Aorta (tissue), 5 donors: Measurements from ENCODE around the gene DMBX1. TPM values are rescaled to one million over a fixed set of nuclear protein-coding genes. Genes with fewer than 3 reads are reported as not detected.

Source experiments
- ATAC-seq: fragments of 200-7000 bp; cut with Tn5 transposase; one replicate; pipeline ENCODE4 v1.9.1; 2022; ENCODE audit warnings: moderate library complexity; ENCODE audit not compliant: low FRiP score
- DNase-seq, 2 donors: peaks; one replicate each; pipeline ENCODE4 v3.0.0-alpha.2; 2020
- H3K27ac ChIP-seq, 2 donors: one replicate each; pipeline ENCODE4 v1.5.1; 2013; ENCODE audit warnings: low read length in 2 of 2, mild to moderate bottlenecking in 2 of 2, moderate library complexity in 2 of 2, control low read depth in 1 of 2, inconsistent platforms in 1 of 2, low read depth in 1 of 2
- H3K27me3 ChIP-seq, 2 donors: one replicate each; pipeline ENCODE4 v1.6.1; 2013; ENCODE audit warnings: control low read depth in 1 of 2, low read length in 1 of 2, mild to moderate bottlenecking in 1 of 2, moderate library complexity in 1 of 2; ENCODE audit not compliant: insufficient read depth in 2 of 2, control insufficient read depth in 1 of 2
- H3K36me3 ChIP-seq, 2 donors: one replicate each; pipeline ENCODE4 v1.6.1; 2013; ENCODE audit warnings: control low read depth in 1 of 2, low read length in 1 of 2, mild to moderate bottlenecking in 1 of 2; ENCODE audit not compliant: insufficient read depth in 2 of 2, control insufficient read depth in 1 of 2
- H3K4me1 ChIP-seq, 2 donors: one replicate each; pipeline ENCODE4 v1.6.1; 2013; ENCODE audit warnings: low read length in 2 of 2, control low read depth in 1 of 2, mild to moderate bottlenecking in 1 of 2, moderate library complexity in 1 of 2; ENCODE audit not compliant: insufficient read depth in 2 of 2, control insufficient read depth in 1 of 2
- H3K4me3 ChIP-seq, 2 donors: one replicate each; pipeline ENCODE4 v1.5.1; 2013; ENCODE audit warnings: low read length in 2 of 2, control low read depth in 1 of 2, mild to moderate bottlenecking in 1 of 2
- H3K9me3 ChIP-seq: one replicate; pipeline ENCODE4 v1.6.1; 2013; ENCODE audit warnings: mild to moderate bottlenecking, low read length; ENCODE audit not compliant: control insufficient read depth
- WGBS, 2 donors: extraction: QIAGEN DNeasy Blood & Tissue Kit; methylation state at CpG; one replicate each; pipeline ENCODE4 v1.1.7; 2013; 5-methylcytosine and 5-hydroxymethylcytosine counted together
- intact Hi-C, 2 donors: fragments of 100-400 bp; cut with DNase I; formaldehyde crosslinking; loops; one replicate each; pipeline versions ENCODE4 v1.14.2 to v1.15.0; 2022
- polyA plus RNA-seq, 2 donors: library from polyadenylated mRNA; stranded (reverse); fragments of 200-250 nt; gene quantifications; one replicate each; pipeline ENCODE4 v1.2.3, GENCODE V29; 2013
- total RNA-seq, 2 donors: library from RNA; stranded (reverse); fragmentation: NEBNext Ultra II Directional; extraction: Animal tissue kit (Norgen Biotek cat#: 25700); gene quantifications; one replicate each; pipeline ENCODE4 v1.2.1, GENCODE V29; 2021
- donor health status: healthy with polysubstance abuse.
- donor health status: Bipolar disorder and iron deficiency.
- donor health status: DM: no; HTN: no; CAD: no.
- donor health status: DM: no; HTN: no; CAD: no.
- donor health status: DM: yes; HTN: yes; CAD: no.

The DMBX1 gene
- total and polyA plus RNA-seq, 4 donors, result 0.38 TPM; not detected in 3

DNA sequence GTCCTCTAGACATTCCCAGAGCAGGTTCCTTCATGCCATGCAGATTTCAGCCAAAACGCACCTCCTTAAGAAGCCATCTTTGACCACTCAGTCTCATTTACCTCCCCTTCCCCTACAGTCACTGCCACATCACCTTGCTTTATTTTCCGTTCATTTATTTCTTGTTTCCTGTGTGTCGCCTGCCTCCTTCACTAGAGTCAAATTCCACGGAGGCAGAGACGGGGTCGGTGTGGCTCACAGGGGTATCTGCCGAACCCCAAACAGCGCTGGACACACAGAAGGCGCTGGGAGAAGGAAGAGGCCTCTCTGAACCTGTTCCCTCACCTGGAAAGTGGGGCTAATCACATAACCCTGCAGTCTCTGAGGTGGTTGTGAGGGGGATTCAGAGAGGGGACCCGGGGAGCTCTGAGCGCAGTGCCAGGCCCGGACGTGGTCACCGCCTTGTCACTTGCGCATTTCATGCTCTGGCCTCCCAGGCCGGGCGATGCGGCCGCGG lies 23.6 kb upstream of the DMBX1 start:
- no peak for DNase-seq
- intact Hi-C loops, result no loop called here
- Histone ChIP-seq H3K4me1 (no peaks in the 10 kb centered on the region), H3K4me3 (peak overlapping the region; percentile 52), H3K27me3 (no peaks in the 10 kb centered on the region), H3K27ac (no peak overlapping the region), H3K9me3 (no peaks in the 10 kb centered on the region), H3K36me3 (no peaks in the 10 kb centered on the region)
- 39 to 60% methylated on average over 15 to 20 of the region's 20 CpGs for WGBS, 2 donors
- no peak for ATAC-seq

DNA sequence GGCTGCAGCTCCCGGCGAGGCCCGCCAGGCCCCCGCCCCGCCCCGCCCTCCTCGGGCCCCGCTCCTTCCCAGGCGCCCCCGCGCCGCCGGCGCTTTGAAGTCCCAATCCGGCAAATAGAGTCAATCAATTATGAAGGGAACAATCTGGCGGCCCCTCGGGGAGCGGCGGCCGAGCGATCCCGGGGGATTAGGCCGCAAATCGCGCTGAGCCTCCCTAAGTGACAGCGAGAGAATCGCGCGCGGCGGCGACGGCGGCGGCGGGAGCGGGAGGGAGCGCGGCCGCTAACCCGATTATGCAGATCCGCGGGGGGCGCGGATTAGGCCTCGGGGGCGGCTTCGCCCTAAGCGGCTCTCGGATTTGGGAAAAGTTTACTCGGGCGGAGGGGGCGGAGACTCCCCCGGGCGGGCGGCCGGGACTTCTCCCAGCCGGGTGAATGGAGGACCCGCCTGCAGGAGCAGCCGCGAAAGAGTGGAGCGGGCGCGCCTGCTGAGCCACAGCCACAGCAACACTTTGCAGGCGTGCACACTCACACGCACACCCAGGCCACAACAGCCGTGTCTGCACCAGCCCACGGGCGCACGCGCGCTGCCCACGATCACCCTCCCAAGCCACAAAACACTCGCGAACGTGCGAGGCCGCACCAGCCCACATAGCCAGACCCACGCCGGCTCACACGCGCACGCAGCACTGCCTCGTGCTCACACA lies 23.0 kb upstream of the DMBX1 start:
- ATAC-seq (peak; percentile 57), DNase-seq (peak in 1 of 2 donors; percentile 83)
- H3K4me1 ChIP-seq, result no peaks in the 10 kb centered on the region
- H3K27me3 ChIP-seq, result no peaks in the 10 kb centered on the region
- H3K27ac ChIP-seq, result no peak overlapping the region
- H3K4me3 ChIP-seq, result peak overlapping the region; percentile 52
- 1 to 2% methylated on average over 78 to 84 of the region's 84 CpGs for WGBS, 2 donors
- H3K36me3 ChIP-seq, result no peaks in the 10 kb centered on the region
- intact Hi-C loops, result no loop called here
- no peaks in the 10 kb centered on the region for H3K9me3 ChIP-seq

DNA sequence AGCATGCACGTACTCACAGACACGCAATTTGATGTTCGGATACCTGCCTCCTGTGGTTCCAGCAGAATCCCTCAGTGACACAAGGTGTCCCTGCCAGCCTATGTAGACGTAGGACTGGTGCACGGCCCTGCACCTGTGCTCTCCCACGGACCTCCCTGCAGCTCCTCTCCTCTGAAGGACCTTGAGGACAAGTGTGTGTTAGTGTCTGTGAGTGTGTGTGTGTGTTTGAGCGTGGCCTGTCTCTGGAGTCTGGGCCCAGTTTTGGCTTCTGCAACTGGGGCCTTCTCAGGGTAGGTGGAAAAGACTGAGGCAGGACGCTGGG lies 22.5 kb upstream of the DMBX1 start:
- Histone ChIP-seq H3K27ac (no peak overlapping the region), H3K4me3 (no peak overlapping the region), H3K27me3 (no peaks in the 10 kb centered on the region), H3K4me1 (no peaks in the 10 kb centered on the region), H3K9me3 (no peaks in the 10 kb centered on the region), H3K36me3 (no peaks in the 10 kb centered on the region)
- WGBS, 2 donors, result 38% methylated on average over 8 of the region's 8 CpGs
- intact Hi-C loops, result no loop called here
- DNase-seq (no peak), ATAC-seq (no peak)

DNA sequence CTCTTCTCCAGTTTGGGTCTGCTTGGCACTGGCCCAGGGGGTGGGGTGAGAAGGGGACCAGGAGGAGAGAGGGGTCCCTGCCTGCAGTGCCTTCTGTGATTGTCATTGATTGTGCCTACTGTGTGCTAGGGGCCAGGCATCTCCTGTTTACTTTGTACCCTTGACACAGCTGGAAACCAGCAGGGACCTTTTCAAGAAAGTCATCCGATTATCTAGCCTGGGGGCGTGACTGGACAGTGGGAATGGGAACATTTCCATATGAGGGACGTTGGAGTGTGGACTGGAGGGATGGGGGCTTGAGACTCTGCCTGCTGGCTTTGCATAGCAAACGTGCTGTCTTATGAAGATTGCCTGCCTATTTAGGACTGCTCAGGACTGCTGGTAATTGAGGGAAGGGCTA lies 19.8 kb upstream of the DMBX1 start:
- H3K4me3 ChIP-seq, result no peak overlapping the region
- intact Hi-C loops, result no loop called here
- no peak for ATAC-seq
- DNase-seq, result no peak
- no peaks in the 10 kb centered on the region for H3K4me1 ChIP-seq
- no peaks in the 10 kb centered on the region for H3K36me3 ChIP-seq
- no peaks in the 10 kb centered on the region for H3K9me3 ChIP-seq
- WGBS, 2 donors, result 39 to 50% methylated on average over 4 of the region's 4 CpGs
- no peak overlapping the region for H3K27ac ChIP-seq
- H3K27me3 ChIP-seq, result no peaks in the 10 kb centered on the region

DNA sequence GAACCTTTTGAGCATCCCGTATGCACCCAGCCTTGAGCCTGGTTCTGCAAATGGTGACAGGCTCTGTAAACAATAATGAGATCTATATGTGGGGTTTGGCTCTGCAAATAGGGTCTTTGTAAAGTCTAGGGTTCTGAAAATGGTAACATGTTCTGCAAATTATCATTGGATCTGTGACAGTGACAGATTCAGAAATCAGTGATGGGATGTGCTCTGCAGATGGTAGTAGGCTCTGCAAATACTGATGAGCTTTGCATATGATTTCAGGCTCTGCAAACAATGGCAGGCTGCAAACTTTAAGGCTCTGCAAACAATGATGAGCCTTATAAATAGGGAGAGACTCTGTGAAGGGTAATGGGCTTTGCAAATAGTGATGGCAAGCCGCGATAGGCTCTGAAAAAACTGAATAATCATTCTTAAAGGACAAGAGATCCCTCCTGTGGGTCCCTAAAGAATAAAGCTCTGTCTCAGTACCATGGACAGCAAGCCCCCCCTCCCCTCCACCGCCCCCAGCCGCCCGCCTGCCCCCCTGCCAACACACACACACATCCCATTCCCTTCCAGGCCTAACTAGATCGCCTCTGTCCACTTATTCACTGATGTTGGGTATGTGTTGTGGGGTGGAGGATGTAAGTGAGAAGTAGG lies 17.7 kb upstream of the DMBX1 start:
- no peaks in the 10 kb centered on the region for H3K27me3 ChIP-seq
- no peaks in the 10 kb centered on the region for H3K36me3 ChIP-seq
- no peaks in the 10 kb centered on the region for H3K4me1 ChIP-seq
- H3K9me3 ChIP-seq, result no peaks in the 10 kb centered on the region
- no peak for DNase-seq
- H3K4me3 ChIP-seq, result no peak overlapping the region
- intact Hi-C loops, result no loop called here
- H3K27ac ChIP-seq, result no peak overlapping the region
- 42 to 55% methylated on average over 7 of the region's 7 CpGs for WGBS, 2 donors
- ATAC-seq, result no peak

DNA sequence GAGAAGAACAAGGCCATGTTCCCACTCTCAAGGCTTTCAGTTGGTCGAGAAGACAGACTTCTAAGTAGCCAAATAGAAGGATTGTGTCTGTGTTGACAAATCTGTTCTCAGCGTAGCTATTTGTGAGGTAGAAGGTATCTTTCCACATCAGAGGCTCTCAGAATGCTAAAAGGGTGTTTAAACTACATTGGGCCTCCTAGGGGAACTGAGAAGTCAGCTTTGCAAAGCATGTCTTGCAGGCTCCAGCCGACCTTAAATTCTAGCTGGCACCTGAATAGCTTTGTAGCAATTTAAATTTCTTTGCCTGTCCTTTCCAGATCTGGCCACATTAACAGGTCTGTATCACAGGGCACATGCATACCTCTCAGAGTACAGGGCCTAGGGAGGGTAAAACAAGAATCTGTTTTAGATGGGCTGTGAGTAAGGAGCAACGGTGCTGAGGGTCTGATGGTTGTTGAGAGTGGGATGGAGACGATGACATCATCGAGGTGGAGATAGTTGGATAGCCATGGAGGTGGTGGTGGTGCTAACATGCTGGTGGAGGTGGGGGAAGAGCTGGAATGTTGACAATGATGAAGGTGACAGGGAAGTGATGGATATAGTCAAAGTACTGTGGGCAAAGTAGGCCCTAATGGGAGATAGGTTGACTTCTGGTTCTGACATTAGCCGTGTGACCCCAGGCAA lies 17.0 kb upstream of the DMBX1 start:
- no peak for DNase-seq
- no peak overlapping the region for H3K27ac ChIP-seq
- intact Hi-C loops, result no loop called here
- H3K36me3 ChIP-seq, result no peaks in the 10 kb centered on the region
- whole genome bisulfite sequencing, 2 donors, result 79 to 83% methylated on average over 7 of the region's 7 CpGs
- no peak overlapping the region for H3K4me3 ChIP-seq
- no peak for ATAC-seq
- no peaks in the 10 kb centered on the region for H3K27me3 ChIP-seq
- no peaks in the 10 kb centered on the region for H3K9me3 ChIP-seq
- no peaks in the 10 kb centered on the region for H3K4me1 ChIP-seq

DNA sequence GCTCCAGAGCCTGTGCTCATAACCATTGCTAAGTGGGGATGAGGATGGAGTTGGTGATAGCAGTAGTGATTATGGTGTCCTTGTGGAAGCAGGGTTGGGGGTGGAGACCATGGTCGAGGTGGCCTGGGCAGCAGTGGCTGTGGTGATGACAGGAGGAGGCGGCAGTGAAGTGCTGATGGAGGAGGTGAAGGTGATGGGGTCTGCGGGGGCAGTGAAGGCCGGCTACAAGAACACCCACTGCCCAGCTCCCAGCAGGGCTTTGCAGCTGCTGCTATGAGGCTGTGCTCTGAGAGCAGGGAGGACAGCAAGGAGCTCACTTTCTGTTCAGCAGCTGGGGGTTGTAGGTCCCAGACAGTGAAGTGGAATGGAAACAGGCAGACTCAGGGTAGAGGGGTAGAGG lies 15.6 kb upstream of the DMBX1 start:
- H3K4me3 ChIP-seq, result no peak overlapping the region
- ATAC-seq, result no peak
- H3K36me3 ChIP-seq, result no peaks in the 10 kb centered on the region
- no peaks in the 10 kb centered on the region for H3K9me3 ChIP-seq
- no peak overlapping the region for H3K27ac ChIP-seq
- DNase-seq, result no peak
- intact Hi-C loops, result no loop called here
- H3K4me1 ChIP-seq, result no peaks in the 10 kb centered on the region
- 41 to 47% methylated on average over 4 of the region's 4 CpGs for WGBS, 2 donors
- H3K27me3 ChIP-seq, result no peaks in the 10 kb centered on the region

DNA sequence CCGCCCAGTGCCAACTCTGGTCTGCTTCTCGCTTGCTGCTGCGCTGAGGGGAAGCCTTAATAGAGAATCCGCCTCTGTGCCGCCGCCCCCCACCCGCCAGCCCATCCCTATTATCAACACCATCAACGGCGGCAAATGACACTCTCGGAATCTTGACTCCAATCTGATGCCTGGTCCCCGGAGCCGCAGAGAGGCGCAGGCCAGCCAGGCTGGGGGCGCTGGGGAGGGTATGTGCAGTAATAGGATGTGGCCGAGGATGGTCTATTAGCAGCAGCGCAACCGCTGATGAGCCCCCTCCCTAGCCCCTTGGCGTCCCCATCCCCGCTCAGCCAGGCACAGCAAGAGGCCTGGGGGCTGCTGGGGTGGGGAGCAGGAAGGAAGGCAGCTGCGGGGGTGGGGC lies 15.1 kb upstream of the DMBX1 start:
- ATAC-seq (no peak), DNase-seq (no peak)
- Histone ChIP-seq H3K36me3 (no peaks in the 10 kb centered on the region), H3K27me3 (no peaks in the 10 kb centered on the region), H3K9me3 (no peaks in the 10 kb centered on the region), H3K4me1 (no peaks in the 10 kb centered on the region), H3K27ac (no peak overlapping the region), H3K4me3 (no peak overlapping the region)
- 30 to 31% methylated on average over 20 of the region's 20 CpGs for WGBS, 2 donors
- intact Hi-C loops, result no loop called here

DNA sequence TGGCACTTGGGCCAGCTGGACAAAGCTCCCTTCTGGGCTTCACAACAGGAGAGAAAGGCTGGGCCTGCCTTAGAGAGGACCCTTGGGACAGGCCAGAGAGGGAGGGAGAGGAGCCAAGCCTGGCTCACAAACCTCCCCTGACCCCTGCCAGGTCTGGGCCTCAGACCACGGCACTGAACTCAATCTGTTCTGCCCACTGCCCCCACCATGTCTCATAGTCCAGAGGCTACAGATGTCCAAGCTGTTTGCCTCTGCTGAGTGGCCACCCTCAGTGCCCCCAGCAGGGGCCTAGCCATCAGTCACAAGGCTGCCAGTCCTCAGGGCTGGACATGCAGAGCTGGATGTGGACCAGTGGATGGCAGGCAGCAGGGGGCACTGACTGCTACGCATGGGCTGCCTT lies 13.0 kb upstream of the DMBX1 start:
- Histone ChIP-seq H3K27me3 (no peaks in the 10 kb centered on the region), H3K4me1 (no peaks in the 10 kb centered on the region), H3K4me3 (no peak overlapping the region), H3K36me3 (no peaks in the 10 kb centered on the region), H3K9me3 (no peaks in the 10 kb centered on the region), H3K27ac (no peak overlapping the region)
- 50 to 57% methylated on average over 2 of the region's 2 CpGs for WGBS, 2 donors
- DNase-seq (no peak), ATAC-seq (no peak)
- intact Hi-C loops, result loop anchor here (1.0 to 2.0 kb wide), 2 partner anchors 52 kb away; no protein-coding TSS in a partner anchor
